ENCODE results near the gene MYO7A. TPM values are rescaled to one million over a fixed set of nuclear protein-coding genes. Genes with fewer than 3 reads are reported as not detected.

Gene MYO7A
- total and polyA plus RNA-seq, 2 donors (not counting 1 experiment from before 2014, with no cell fraction given): 0.03 to 0.07 TPM

GRCh38 chr11:77093987-77094840 lies 33.8 kb upstream of the MYO7A start:
- TF ChIP-seq EZH2 (IDR thresholded peaks at IDR 0.05; ENCODE audit: borderline replicate concordance, insufficient read depth, low read depth, low read length, poor library complexity, severe bottlenecking) (no peak), CTCF (IDR thresholded peaks at IDR 0.05) (no peak)
- Histone ChIP-seq H3K9ac (ENCODE audit: low read length) (no peak overlapping the region), H3K27ac (ENCODE audit: low read length in 2 of 2) (no peak overlapping the region), H4K20me1 (ENCODE audit: control insufficient read depth, insufficient read depth, low read length, poor library complexity, severe bottlenecking) (no peaks in the 10 kb centered on the region), H3K4me3 (ENCODE audit: control extremely low read depth in 1 of 5, extremely low read depth in 1 of 5, insufficient read depth in 1 of 5, low read depth in 2 of 5, low read length in 4 of 5) (no peak overlapping the region), H3K79me2 (ENCODE audit: control insufficient read depth, insufficient read depth, low read length) (no peaks in the 10 kb centered on the region), H3K4me1 (ENCODE audit: control insufficient read depth in 2 of 2, insufficient read depth in 2 of 2, low read length in 2 of 2) (no peaks in the 10 kb centered on the region), H3K4me2 (replicated peaks; ENCODE audit: low read depth, low read length, poor library complexity, severe bottlenecking) (no peak overlapping the region), H3K36me3 (replicated peaks in 1 of 2; ENCODE audit: control extremely low read depth in 1 of 2, control insufficient read depth in 1 of 2, extremely low read depth in 1 of 2, insufficient read depth in 2 of 2, low read length in 1 of 2) (no peaks in the 10 kb centered on the region), H2AFZ (ENCODE audit: insufficient read depth, low read depth, low read length, poor library complexity, severe bottlenecking) (no peak overlapping the region), H3K27me3 (replicated peaks in 1 of 4; ENCODE audit: control extremely low read depth in 1 of 4, control insufficient read depth in 3 of 4, insufficient read depth in 4 of 4, low read length in 3 of 4) (no peaks in the 10 kb centered on the region), H3K9me3 (ENCODE audit: control extremely low read depth in 1 of 3, control insufficient read depth in 2 of 3, insufficient read depth in 1 of 3, low read length in 2 of 3) (no peaks in the 10 kb centered on the region)
- DNase-seq (no peak), ATAC-seq (ENCODE audit: low read depth) (no peak)
- CTCF ChIA-PET: interaction anchor here (1.1 to 1.2 kb wide), 3 partner anchors 28 to 174 kb away, joined by 3 to 6 read pairs (median 3); partner anchors contain the start of gene CAPN5
- POLR2A ChIA-PET: no interaction called here
- Mint-ChIP-seq H3K27ac (no peak overlapping the region), H3K4me1 (no peaks in the 10 kb centered on the region), H3K27me3 (no peaks in the 10 kb centered on the region), H3K4me3 (no peak overlapping the region), H3K9me3 (ENCODE audit: insufficient read depth) (no peaks in the 10 kb centered on the region)
- 88% methylated on average over 3 of the region's 6 CpGs for WGBS (ENCODE audit: insufficient coverage)
- intact Hi-C loops (cut with micrococcal nuclease): no loop called here

- Mint-ChIP-seq H3K9me3 (ENCODE audit: insufficient read depth) (no peaks in the 10 kb centered on the region), H3K27me3 (no peaks in the 10 kb centered on the region), H3K4me3 (no peak overlapping the region), H3K4me1 (no peaks in the 10 kb centered on the region), H3K27ac (no peak overlapping the region)
- H3K4me2 ChIP-seq (replicated peaks; ENCODE audit: low read depth, low read length, poor library complexity, severe bottlenecking): no peak overlapping the region
- H3K79me2 ChIP-seq (ENCODE audit: control insufficient read depth, insufficient read depth, low read length): no peaks in the 10 kb centered on the region
- no peak overlapping the region for H2AFZ ChIP-seq (ENCODE audit: insufficient read depth, low read depth, low read length, poor library complexity, severe bottlenecking)
- intact Hi-C loops (cut with micrococcal nuclease): no loop called here
- H3K27ac ChIP-seq (ENCODE audit: low read length in 2 of 2): no peak overlapping the region
- ChIA-PET POLR2A (no interaction called here), CTCF (interaction anchor here (0.9 to 1.2 kb wide), 3 partner anchors 29 to 50 kb away, joined by 3 to 6 read pairs (median 4); partner anchors contain the start of gene CAPN5)
- ATAC-seq (ENCODE audit: low read depth) (no peak), DNase-seq (no peak)
- no peaks in the 10 kb centered on the region for H4K20me1 ChIP-seq (ENCODE audit: control insufficient read depth, insufficient read depth, low read length, poor library complexity, severe bottlenecking)
- no peak overlapping the region for H3K9ac ChIP-seq (ENCODE audit: low read length)
- TF ChIP-seq CTCF (IDR thresholded peaks at IDR 0.05) (no peak), EZH2 (IDR thresholded peaks at IDR 0.05; ENCODE audit: borderline replicate concordance, insufficient read depth, low read depth, low read length, poor library complexity, severe bottlenecking) (no peak)
- H3K4me1 ChIP-seq (ENCODE audit: control insufficient read depth in 2 of 2, insufficient read depth in 2 of 2, low read length in 2 of 2): no peaks in the 10 kb centered on the region
- WGBS (ENCODE audit: insufficient coverage): 94% methylated on average over 5 of the region's 7 CpGs
- H3K4me3 ChIP-seq (ENCODE audit: control extremely low read depth in 1 of 5, extremely low read depth in 1 of 5, insufficient read depth in 1 of 5, low read depth in 2 of 5, low read length in 4 of 5): no peak overlapping the region
- H3K27me3 ChIP-seq (replicated peaks in 1 of 4; ENCODE audit: control extremely low read depth in 1 of 4, control insufficient read depth in 3 of 4, insufficient read depth in 4 of 4, low read length in 3 of 4): no peaks in the 10 kb centered on the region
- H3K9me3 ChIP-seq (ENCODE audit: control extremely low read depth in 1 of 3, control insufficient read depth in 2 of 3, insufficient read depth in 1 of 3, low read length in 2 of 3): no peaks in the 10 kb centered on the region
- no peaks in the 10 kb centered on the region for H3K36me3 ChIP-seq (replicated peaks in 1 of 2; ENCODE audit: control extremely low read depth in 1 of 2, control insufficient read depth in 1 of 2, extremely low read depth in 1 of 2, insufficient read depth in 2 of 2, low read length in 1 of 2)
These were observed 33.1 kb upstream of the MYO7A start for GRCh38 chr11:77094841-77095365.
